Immature natural killer cell (primary cell): ENCODE data around the gene SCN10A. TPM values are rescaled to one million over a fixed set of nuclear protein-coding genes. Genes with fewer than 3 reads are reported as not detected.

Experiments used
- DNase-seq, 3 donors: peaks; one replicate each; pipeline ENCODE4 v3.0.0; 2022; ENCODE audit warnings: mixed read lengths in 1 of 3
- H3K27ac Mint-ChIP-seq, 6 donors: one replicate each; pipeline ENCODE4 v1.8.0; 2020; ENCODE audit warnings: mixed read lengths in 6 of 6, mild to moderate bottlenecking in 5 of 6, inconsistent platforms in 4 of 6, moderate library complexity in 3 of 6
- H3K27me3 Mint-ChIP-seq, 3 donors: one replicate each; pipeline ENCODE4 v1.8.0; 2020 to 2021; ENCODE audit warnings: low read depth in 3 of 3, mild to moderate bottlenecking in 3 of 3, mixed read lengths in 3 of 3, moderate library complexity in 3 of 3, inconsistent platforms in 1 of 3
- H3K36me3 Mint-ChIP-seq, 3 donors: one replicate each; pipeline ENCODE4 v1.8.0; 2020; ENCODE audit warnings: mixed read lengths in 3 of 3, inconsistent platforms in 2 of 3, mild to moderate bottlenecking in 2 of 3
- H3K4me1 Mint-ChIP-seq, 2 donors: one replicate each; pipeline ENCODE4 v1.8.0; 2020; ENCODE audit warnings: inconsistent platforms in 2 of 2, mild to moderate bottlenecking in 2 of 2, mixed read lengths in 2 of 2, moderate library complexity in 1 of 2
- H3K4me3 Mint-ChIP-seq, 5 donors: one replicate each; pipeline ENCODE4 v1.8.0; 2020; ENCODE audit warnings: mild to moderate bottlenecking in 5 of 5, mixed read lengths in 5 of 5, inconsistent platforms in 3 of 5, moderate library complexity in 3 of 5
- H3K9me3 Mint-ChIP-seq, 6 donors: one replicate each; pipeline ENCODE4 v1.8.0; 2020; ENCODE audit warnings: mild to moderate bottlenecking in 6 of 6, mixed read lengths in 6 of 6, inconsistent platforms in 4 of 6, moderate library complexity in 3 of 6
- polyA plus RNA-seq, 3 donors: library from polyadenylated mRNA; unstranded; fragments of 300-500 nt; fragmentation: Illumina TruSeq; gene quantifications; one replicate each; pipeline ENCODE4 v1.2.3, GENCODE V29; 2021

The SCN10A gene
- polyA plus RNA-seq, 3 donors from 2014 or later, result not detected

GRCh38 chr3:38723569-38724391 lies 92.2 kb downstream of the SCN10A start:
- no peaks in the 10 kb centered on the region for H3K4me1 Mint-ChIP-seq
- no peak overlapping the region for H3K27ac Mint-ChIP-seq
- DNase-seq, result no peak
- H3K9me3 Mint-ChIP-seq, result no peaks in the 10 kb centered on the region
- H3K27me3 Mint-ChIP-seq, result peaks cover 0 to 7% (median under 1%) of the 10 kb centered on the region in 3 donors
- H3K36me3 Mint-ChIP-seq, result no peaks in the 10 kb centered on the region
- H3K4me3 Mint-ChIP-seq, result no peak overlapping the region

DNA sequence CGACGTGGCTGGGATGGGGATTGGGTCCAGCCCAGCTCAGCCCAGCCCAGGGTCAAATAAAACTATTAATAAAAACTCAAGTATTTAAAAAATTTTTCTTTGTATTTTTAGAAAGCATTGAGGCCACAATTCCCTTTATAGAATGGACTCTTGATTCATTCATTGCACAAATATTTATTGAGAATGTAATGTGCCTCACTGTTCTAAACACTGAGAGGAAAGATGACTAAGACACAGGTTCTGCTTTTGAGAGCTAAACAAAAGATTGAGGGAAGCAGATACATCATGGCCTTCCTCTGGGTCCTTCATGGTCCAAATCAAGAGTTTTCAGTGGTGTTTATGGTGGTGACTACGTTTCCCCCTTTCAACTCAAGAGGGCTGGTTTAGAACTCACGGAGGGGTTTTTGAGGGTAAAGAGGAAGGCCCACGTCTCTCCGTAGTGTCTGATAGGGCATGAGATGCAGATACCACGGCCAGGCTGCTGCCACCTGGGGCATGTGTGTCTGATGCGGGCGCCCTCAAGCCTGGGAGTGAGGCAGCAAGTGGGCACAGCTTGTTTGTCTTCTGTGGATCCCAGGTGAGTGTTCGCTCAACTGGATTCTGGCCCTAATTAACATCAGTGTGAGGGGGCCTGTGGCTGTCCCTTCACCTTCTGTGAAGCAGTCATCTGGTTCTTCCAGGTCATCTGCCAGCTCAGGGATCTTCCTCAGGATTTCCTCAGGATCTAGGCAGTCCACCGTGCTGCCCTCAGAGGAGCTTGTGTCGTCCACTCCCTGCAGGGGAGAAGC lies 93.0 kb downstream of the SCN10A start:
- peaks cover 0 to 7% (median 4%) of the 10 kb centered on the region in 3 donors for H3K27me3 Mint-ChIP-seq

DNA sequence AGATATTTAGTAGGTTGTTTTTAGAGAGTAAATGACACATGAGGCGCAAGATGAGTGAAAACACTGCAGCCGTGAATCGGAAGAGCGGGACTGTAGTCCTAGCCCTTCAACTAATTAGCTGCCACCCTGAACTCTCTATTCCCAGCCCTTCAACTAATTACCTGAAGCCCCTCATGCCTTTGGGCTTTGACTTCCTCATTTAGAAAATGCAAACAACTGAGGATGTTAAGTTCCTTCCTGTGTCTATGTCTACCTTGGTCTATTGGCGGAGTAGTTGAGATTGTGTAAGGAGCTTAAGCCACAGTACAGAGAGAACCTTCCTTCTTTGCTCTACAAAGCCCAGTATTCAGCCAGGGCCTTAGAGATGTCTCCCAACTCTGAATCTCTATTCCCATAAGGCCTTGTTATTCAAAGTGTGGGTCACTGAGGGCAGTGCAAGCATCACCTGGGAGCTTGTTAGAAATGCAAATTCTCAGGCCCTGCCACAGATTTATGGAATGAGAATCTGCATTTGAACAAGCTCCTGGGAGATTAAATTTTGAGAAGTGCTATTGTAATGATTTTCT lies 94.7 kb downstream of the SCN10A start:
- peaks cover 0 to 7% (median 4%) of the 10 kb centered on the region in 3 donors for H3K27me3 Mint-ChIP-seq
- H3K4me3 Mint-ChIP-seq, result no peak overlapping the region
- H3K36me3 Mint-ChIP-seq, result no peaks in the 10 kb centered on the region
- H3K4me1 Mint-ChIP-seq, result no peaks in the 10 kb centered on the region
- H3K27ac Mint-ChIP-seq, result no peak overlapping the region
- H3K9me3 Mint-ChIP-seq, result no peaks in the 10 kb centered on the region
- no peak for DNase-seq

More for the DNA sequence above, 93.0 kb downstream of the SCN10A start:
- Mint-ChIP-seq H3K4me3 (no peak overlapping the region), H3K36me3 (no peaks in the 10 kb centered on the region), H3K27ac (no peak overlapping the region), H3K9me3 (no peaks in the 10 kb centered on the region), H3K4me1 (no peaks in the 10 kb centered on the region)
- no peak for DNase-seq

- no peak overlapping the region for H3K27ac Mint-ChIP-seq
Observed at GRCh38 chr3:38720465-38720864, 95.6 kb downstream of the SCN10A start.

GRCh38 chr3:38717355-38718240 lies 98.4 kb downstream of the SCN10A start:
- Mint-ChIP-seq H3K36me3 (no peaks in the 10 kb centered on the region), H3K27me3 (peaks cover 1 to 7% (median 4%) of the 10 kb centered on the region in 3 donors), H3K4me3 (no peak overlapping the region), H3K4me1 (no peaks in the 10 kb centered on the region), H3K9me3 (no peaks in the 10 kb centered on the region), H3K27ac (no peak overlapping the region)
- DNase-seq, result no peak

More at GRCh38 chr3:38720465-38720864, 95.6 kb downstream of the SCN10A start:
- Mint-ChIP-seq H3K4me1 (no peaks in the 10 kb centered on the region), H3K36me3 (no peaks in the 10 kb centered on the region), H3K4me3 (no peak overlapping the region), H3K27me3 (peaks cover 0 to 7% (median 4%) of the 10 kb centered on the region in 3 donors), H3K9me3 (no peaks in the 10 kb centered on the region)
- no peak for DNase-seq

DNA sequence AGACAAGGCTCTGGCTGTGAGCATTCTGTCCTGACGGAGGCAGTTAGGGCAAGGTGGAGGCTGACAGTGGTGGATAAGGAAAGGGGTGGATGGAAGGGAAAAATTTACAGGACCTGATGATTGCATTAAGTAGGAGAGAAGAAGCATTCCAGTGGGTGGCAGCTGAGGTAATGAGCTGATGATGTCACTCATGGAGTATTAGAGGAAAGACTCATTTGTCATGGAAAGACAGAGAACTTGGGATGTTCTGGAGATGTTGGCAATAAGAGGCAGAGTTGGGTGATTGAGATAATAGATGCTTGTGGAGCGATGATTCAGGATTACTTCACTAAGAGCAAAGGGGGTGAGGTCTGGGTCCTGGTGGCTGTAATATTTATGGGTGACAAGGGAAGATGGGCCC lies 102.9 kb downstream of the SCN10A start:
- Mint-ChIP-seq H3K4me1 (no peaks in the 10 kb centered on the region), H3K9me3 (no peaks in the 10 kb centered on the region), H3K27ac (no peak overlapping the region), H3K36me3 (no peaks in the 10 kb centered on the region), H3K4me3 (no peak overlapping the region), H3K27me3 (peaks cover 3 to 4% (median 3%) of the 10 kb centered on the region in 3 donors)
- DNase-seq, result no peak

GRCh38 chr3:38711321-38711720 lies 104.7 kb downstream of the SCN10A start:
- Mint-ChIP-seq H3K4me1 (no peaks in the 10 kb centered on the region), H3K27me3 (peaks cover 3 to 4% (median 3%) of the 10 kb centered on the region in 3 donors), H3K27ac (no peak overlapping the region)

DNA sequence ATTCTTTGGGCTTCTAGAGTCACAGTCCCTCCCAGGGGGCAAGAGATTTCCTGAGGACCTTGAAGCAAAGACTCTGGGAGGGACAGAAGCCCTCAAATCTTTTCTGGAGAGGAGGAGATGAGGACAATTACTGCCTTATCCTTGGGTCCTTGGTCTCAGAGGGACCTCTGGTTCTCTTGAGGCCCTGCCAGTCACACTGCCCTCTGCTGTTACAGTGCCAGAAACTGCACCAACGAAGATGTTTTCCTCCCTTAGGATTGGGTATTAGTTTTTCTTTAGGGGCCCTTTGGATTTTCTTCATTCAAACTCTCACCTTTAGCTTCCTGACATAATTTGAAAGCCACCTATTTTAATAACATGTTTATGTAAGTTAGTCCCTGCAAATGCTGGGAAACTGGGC lies 108.3 kb downstream of the SCN10A start:
- no peak for DNase-seq
- H3K4me3 Mint-ChIP-seq, result no peak overlapping the region
- H3K27ac Mint-ChIP-seq, result no peak overlapping the region
- no peaks in the 10 kb centered on the region for H3K36me3 Mint-ChIP-seq
- H3K27me3 Mint-ChIP-seq, result peaks cover 2 to 6% (median 5%) of the 10 kb centered on the region in 3 donors
- no peaks in the 10 kb centered on the region for H3K9me3 Mint-ChIP-seq
- no peaks in the 10 kb centered on the region for H3K4me1 Mint-ChIP-seq

More at GRCh38 chr3:38711321-38711720, 104.7 kb downstream of the SCN10A start:
- DNase-seq, result no peak
- Mint-ChIP-seq H3K9me3 (no peaks in the 10 kb centered on the region), H3K36me3 (no peaks in the 10 kb centered on the region), H3K4me3 (no peak overlapping the region)

DNA sequence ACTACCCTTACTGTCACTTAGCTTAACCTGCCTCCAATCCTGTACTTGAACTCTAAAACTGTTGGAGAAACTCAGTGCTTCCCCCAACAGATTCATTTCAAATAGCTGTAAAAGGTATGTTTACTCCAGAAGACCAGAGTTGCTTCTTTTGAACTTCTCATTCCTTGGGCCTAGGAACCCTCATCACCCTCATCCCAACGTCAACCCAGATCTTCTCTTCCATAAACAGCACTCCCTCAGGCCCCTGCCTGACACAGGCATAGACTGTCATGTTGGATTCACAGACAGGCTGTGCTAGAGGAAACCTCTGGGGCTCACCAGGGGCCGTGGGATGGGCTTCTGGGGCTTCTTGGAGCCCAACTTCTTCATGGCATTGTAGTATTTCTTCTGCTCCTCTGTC lies 109.1 kb downstream of the SCN10A start:
- peaks cover 2 to 6% (median 5%) of the 10 kb centered on the region in 3 donors for H3K27me3 Mint-ChIP-seq
- no peaks in the 10 kb centered on the region for H3K4me1 Mint-ChIP-seq
- H3K27ac Mint-ChIP-seq, result no peak overlapping the region
- H3K36me3 Mint-ChIP-seq, result no peaks in the 10 kb centered on the region
- H3K4me3 Mint-ChIP-seq, result no peak overlapping the region
- H3K9me3 Mint-ChIP-seq, result no peaks in the 10 kb centered on the region
- DNase-seq, result no peak

GRCh38 chr3:38702231-38702630 lies 113.8 kb downstream of the SCN10A start:
- Mint-ChIP-seq H3K27me3 (peaks cover 0 to 8% (median 7%) of the 10 kb centered on the region in 3 donors), H3K27ac (no peak overlapping the region), H3K4me1 (no peaks in the 10 kb centered on the region), H3K36me3 (no peaks in the 10 kb centered on the region), H3K9me3 (peaks cover 0 to 2% (median 0%) of the 10 kb centered on the region in 6 donors), H3K4me3 (no peak overlapping the region)
- DNase-seq, result no peak

DNA sequence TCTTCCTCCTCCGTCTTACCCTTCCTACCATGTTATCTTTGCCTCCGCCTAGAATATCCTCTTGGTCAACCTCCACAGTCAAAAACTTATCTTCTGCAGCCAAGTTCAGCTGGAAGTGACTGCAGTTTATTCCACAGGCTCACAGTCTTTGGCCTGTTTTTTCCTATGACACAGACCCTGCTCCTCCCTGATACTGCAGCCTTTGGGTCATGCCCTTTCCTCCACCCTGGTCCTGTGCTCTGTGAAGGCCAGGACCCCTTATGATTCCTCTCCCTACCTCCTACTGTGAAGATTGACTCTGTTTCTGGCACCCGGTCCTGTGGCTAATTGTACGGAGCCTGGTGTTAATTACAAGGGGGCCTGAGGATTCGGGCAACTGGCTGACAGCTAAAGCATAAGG lies 117.3 kb downstream of the SCN10A start:
- H3K4me3 Mint-ChIP-seq, result no peak overlapping the region
- no peaks in the 10 kb centered on the region for H3K4me1 Mint-ChIP-seq
- H3K27ac Mint-ChIP-seq, result no peak overlapping the region
- H3K27me3 Mint-ChIP-seq, result peaks cover 0 to 9% (median 6%) of the 10 kb centered on the region in 3 donors
- H3K9me3 Mint-ChIP-seq, result peaks cover 0 to 5% (median 0%) of the 10 kb centered on the region in 6 donors
- no peak for DNase-seq
- H3K36me3 Mint-ChIP-seq, result no peaks in the 10 kb centered on the region

DNA sequence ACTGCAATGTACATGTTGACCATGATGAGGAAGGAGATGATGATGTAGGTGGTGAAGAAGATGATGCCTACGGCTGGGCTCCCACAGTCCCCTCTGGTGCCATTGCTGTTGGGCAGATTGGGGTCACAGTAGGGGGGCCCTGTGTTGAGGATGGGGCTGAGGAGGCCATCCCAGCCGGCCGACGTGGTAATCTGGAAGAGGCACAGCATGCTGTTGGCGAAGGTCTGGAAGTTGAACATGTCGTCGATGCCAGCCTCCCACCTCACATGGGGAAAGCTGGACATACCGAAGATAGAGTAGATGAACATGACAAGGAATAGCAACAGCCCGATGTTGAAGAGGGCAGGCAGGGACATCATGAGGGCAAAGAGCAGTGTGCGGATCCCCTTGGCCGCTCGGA lies 118.0 kb downstream of the SCN10A start:
- no peak for DNase-seq
- Mint-ChIP-seq H3K4me1 (no peaks in the 10 kb centered on the region), H3K36me3 (no peaks in the 10 kb centered on the region), H3K27ac (no peak overlapping the region), H3K27me3 (peaks cover 0 to 9% (median 6%) of the 10 kb centered on the region in 3 donors), H3K4me3 (no peak overlapping the region), H3K9me3 (peaks cover 0 to 5% (median 0%) of the 10 kb centered on the region in 6 donors)

DNA sequence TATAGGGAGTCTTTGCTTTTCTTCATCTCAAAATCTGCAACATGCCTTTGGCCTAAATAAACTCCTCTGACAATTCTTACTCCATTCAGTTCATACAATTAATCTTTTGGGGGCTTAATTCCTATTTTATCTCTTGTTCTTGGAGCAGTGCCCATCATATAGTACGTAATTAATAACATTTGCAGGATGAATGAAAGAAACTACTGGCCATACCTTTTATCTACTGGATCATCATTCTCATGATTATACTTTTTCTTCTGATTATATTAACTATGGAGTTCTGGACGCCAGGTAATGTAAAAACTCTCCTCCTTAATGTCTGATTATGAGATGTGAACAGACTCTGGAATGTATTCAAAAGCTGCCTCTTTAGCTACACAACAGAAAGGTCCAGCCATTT lies 120.0 kb downstream of the SCN10A start:
- no peaks in the 10 kb centered on the region for H3K36me3 Mint-ChIP-seq

More for the DNA sequence above, 120.0 kb downstream of the SCN10A start:
- no peaks in the 10 kb centered on the region for H3K4me1 Mint-ChIP-seq
- H3K27me3 Mint-ChIP-seq, result peaks cover 0 to 9% (median 6%) of the 10 kb centered on the region in 3 donors
- no peak for DNase-seq
- H3K9me3 Mint-ChIP-seq, result peaks cover 0 to 5% (median 0%) of the 10 kb centered on the region in 6 donors
- no peak overlapping the region for H3K4me3 Mint-ChIP-seq
- no peak overlapping the region for H3K27ac Mint-ChIP-seq
